Epithelial cell of proximal tubule (primary cell): ENCODE results near the gene RUSF1. TPM values are rescaled to one million over a fixed set of nuclear protein-coding genes. Genes with fewer than 3 reads are reported as not detected.

Source experiments
- DNase-seq: peaks from one replicate; pipeline ENCODE4 v3.0.0-alpha.2; 2011; ENCODE audit warnings: low read depth
- H3K4me3 ChIP-seq: 2 replicates; pipeline ENCODE4 v1.5.1; 2011; ENCODE audit warnings: low read depth, mild to moderate bottlenecking, low read length
- total RNA-seq: library from RNA; depleted of rRNA; stranded (reverse); fragments of >200 nt; gene quantifications from 2 replicates; pipeline ENCODE4 v1.2.3, GENCODE V29; 2015
- TF ChIP-seq, protein P1 (sequence below): conservative IDR thresholded peaks from 2 replicates; pipeline ENCODE4 v1.5.1; 2012; ENCODE audit warnings: low read depth, mild to moderate bottlenecking, low read length

The RUSF1 gene
- total RNA-seq, 1 donor from 2014 or later = 42.8 TPM

- TF ChIP-seq, protein P1, sequence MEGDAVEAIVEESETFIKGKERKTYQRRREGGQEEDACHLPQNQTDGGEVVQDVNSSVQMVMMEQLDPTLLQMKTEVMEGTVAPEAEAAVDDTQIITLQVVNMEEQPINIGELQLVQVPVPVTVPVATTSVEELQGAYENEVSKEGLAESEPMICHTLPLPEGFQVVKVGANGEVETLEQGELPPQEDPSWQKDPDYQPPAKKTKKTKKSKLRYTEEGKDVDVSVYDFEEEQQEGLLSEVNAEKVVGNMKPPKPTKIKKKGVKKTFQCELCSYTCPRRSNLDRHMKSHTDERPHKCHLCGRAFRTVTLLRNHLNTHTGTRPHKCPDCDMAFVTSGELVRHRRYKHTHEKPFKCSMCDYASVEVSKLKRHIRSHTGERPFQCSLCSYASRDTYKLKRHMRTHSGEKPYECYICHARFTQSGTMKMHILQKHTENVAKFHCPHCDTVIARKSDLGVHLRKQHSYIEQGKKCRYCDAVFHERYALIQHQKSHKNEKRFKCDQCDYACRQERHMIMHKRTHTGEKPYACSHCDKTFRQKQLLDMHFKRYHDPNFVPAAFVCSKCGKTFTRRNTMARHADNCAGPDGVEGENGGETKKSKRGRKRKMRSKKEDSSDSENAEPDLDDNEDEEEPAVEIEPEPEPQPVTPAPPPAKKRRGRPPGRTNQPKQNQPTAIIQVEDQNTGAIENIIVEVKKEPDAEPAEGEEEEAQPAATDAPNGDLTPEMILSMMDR = no peak
- DNase-seq = no peak
- no peak overlapping the region for H3K4me3 ChIP-seq
These were observed 29.2 kb downstream of the RUSF1 start for GRCh38 chr16:31478956-31479355.

DNA sequence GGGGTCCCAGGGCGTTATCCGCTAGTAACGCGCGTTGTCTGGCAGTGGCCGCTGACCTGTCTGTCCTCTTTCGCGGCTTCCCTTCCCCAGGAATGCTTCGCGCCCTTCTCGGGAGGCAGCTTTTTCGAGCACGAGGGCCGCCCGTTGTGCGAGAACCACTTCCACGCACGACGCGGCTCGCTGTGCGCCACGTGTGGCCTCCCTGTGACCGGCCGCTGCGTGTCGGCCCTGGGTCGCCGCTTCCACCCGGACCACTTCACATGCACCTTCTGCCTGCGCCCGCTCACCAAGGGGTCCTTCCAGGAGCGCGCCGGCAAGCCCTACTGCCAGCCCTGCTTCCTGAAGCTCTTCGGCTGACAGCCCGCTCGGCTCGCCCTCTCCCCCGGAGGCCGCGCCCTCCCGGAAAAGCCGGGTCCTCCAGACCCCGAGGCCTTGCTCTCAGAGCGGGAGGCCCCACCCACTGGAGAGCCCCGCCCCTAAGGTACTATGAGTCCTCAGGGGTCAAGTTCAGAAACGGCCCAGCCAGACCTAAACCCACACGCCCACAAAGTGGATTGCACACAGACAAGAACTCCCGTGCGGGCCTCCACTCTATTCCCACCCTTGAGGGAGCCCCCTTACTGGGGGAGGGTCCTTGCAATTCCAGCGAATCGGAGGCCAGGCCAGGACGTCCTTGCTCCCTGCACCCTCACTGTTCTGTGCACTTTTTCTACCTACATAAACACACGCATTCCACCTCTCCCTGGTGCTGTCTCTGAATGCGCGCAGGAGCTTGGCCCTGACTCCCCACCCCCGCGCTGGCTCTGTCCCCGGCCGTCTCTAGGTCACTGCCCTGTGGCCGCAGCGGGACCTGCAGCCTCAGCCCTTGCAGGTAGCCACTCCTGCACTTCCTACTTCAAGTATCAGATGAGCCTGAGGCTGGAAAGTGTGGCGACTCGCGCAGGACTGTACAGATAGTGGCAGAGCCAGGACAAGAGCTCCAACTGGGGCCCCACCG, 30.7 kb downstream of the RUSF1 start:
- no peak for DNase-seq
- TF ChIP-seq, protein P1 = no peak
- H3K4me3 ChIP-seq = peak overlapping the region; percentile 15

DNA sequence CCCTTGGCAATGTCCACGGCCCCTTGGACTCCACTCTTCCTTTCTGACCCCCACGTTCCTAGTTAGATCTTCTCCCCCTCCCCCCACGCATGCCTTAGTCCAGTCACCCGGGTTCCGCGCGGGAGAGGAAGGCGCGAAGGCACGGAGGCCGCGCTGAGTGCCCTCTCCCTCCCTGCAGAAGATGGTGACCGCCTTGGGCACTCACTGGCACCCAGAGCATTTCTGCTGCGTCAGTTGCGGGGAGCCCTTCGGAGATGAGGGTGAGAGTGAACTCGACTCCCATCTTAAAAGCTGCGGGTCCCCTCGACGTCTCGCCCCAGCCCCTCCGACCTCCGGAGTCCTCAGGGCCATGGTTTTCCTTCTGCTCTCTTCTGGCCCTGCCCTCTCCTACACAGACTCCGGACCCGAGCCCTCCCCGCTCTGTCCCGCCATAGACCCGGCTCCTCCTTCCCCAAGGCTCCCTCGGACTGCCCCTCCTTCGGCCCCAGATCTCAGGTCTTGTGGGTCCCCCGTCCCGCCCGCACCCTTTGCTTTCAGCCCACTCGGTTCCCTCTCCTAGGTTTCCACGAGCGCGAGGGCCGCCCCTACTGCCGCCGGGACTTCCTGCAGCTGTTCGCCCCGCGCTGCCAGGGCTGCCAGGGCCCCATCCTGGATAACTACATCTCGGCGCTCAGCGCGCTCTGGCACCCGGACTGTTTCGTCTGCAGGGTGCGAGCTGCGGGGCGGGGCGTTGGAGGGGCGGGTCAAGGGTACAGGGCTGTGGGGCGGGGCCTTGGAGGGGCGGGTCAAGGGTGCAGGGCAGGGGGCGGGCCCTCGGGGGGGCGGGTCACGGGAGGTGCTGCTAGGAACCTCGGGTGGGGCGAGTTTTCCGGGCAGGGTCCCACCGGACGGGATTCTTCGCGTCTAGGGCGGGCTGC, 31.6 kb downstream of the RUSF1 start:
- peak overlapping the region; percentile 40 for H3K4me3 ChIP-seq

DNA sequence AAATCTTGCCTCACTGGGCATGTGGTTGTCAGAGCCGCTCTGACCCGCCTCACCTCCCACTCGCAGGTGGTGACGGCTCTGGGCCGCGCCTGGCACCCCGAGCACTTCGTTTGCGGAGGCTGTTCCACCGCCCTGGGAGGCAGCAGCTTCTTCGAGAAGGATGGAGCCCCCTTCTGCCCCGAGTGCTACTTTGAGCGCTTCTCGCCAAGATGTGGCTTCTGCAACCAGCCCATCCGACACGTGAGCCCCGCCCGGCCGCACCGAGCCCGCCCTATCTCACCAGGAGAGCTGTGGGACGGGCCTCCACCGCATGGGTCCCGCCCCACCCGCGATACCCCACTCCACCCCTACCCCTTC, 32.3 kb downstream of the RUSF1 start:
- no peak for DNase-seq
- TF ChIP-seq, protein P1 = no peak

More for the DNA sequence above, 31.6 kb downstream of the RUSF1 start:
- TF ChIP-seq, protein P1 = no peak
- no peak for DNase-seq

DNA sequence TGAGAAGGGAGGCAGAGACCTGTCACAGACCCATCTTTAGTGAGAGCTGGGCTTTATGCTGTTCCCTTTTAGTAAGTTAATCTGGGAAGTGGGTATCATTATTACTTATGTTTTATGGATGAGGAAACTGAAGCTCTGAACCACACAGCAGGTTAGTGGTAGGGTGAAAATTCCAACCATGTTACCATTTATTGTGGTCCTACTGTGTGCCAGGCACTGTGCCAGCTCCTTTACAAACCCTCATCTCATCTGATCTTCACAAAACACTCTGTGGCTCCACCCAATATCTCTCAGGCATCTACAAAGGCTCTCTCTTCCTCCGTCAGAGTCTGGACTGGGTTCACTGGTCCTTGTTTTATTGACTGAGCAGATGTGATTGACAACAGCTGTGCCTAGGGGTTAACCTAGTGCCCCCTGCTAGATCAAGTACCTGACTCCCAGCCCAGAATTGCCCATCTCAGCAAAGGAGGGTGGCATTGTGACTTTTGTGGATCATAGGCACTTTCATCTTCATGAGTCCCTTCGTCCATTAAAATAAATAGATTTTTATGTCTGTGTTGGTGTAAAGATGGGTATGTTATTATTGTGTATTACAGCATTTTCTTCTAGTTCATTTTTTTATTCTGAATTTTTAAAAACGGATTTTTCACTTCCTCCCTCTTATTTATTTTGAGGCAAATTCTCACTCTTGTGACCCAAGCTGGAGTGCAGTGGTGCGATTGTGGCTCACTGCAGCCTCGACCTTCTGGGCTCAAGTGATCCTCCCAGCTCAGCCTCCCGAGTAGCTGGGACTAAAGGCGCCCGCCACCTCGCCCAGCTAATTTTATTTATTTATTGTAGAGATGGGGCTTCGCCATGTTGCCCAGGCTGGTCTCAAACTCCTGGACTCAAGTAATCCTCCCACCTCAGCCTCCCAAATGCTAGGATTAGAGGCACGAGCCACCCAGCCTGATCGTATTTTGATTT, 33.1 kb downstream of the RUSF1 start:
- H3K4me3 ChIP-seq = no peak overlapping the region
- no peak for DNase-seq
- TF ChIP-seq, protein P1 = no peak

More for the DNA sequence above, 32.3 kb downstream of the RUSF1 start:
- H3K4me3 ChIP-seq = no peak overlapping the region

DNA sequence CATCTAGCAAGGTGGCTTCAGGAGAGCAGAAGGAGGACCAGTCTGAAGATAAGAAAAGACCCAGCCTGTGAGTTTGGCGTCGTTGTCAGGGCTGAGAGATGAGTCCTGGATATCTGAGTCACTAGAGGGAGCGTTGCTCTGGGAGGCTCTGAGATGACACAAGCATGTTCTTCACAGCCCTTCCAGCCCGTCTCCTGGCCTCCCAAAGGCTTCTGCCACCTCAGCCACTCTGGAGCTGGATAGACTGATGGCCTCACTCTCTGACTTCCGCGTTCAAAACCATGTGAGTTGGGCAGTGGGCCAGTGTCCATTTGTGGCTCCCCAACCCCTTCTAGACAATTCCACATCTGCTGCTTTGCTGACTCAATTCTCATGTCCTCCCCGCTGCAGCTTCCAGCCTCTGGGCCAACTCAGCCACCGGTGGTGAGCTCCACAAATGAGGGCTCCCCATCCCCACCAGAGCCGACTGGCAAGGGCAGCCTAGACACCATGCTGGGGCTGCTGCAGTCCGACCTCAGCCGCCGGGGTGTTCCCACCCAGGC, 33.9 kb downstream of the RUSF1 start:
- DNase-seq = no peak
- no peak overlapping the region for H3K4me3 ChIP-seq
- TF ChIP-seq, protein P1 = no peak
